OCI-LY7 (cell line): ENCODE results near the gene TACC3. TPM values are rescaled to one million over a fixed set of nuclear protein-coding genes. Genes with fewer than 3 reads are reported as not detected.

Experiments used
- BruUV-seq: library from RNA; stranded (reverse); fragments of 400-500 nt; replicated peaks from 2 replicates; lab custom pipeline; 2021; lab: Mats Ljungman, UMichigan
- CTCF ChIA-PET: fragments of 300-600 bp; sonication (Branson Sonifier 250); formaldehyde crosslinking; loops from one replicate; lab custom pipeline; 2022; ENCODE audit warnings: antibody characterized with exemption; ENCODE audit not compliant: unreplicated experiment; lab: Charles Lee
- POLR2A ChIA-PET: fragments of 300-600 bp; sonication (Branson Sonifier 250); formaldehyde crosslinking; loops from one replicate; lab custom pipeline; 2022; ENCODE audit warnings: antibody characterized with exemption; lab: Charles Lee
- DNase-seq: peaks from one replicate; pipeline ENCODE4 v3.0.0-alpha.2; 2015; ENCODE audit warnings: low spot score
- H2AFZ ChIP-seq: fragments of 200-600 bp; sonication (generic), shearing (Covaris generic); 2 replicates; pipeline ENCODE4 v1.6.1; 2014; ENCODE audit warnings: mild to moderate bottlenecking, antibody characterized with exemption, low read length, moderate library complexity
- H3K27ac ChIP-seq: fragments of 200-600 bp; sonication (generic); 2 replicates; pipeline ENCODE4 v1.5.1; 2014; ENCODE audit warnings: mixed run types, low read depth, mild to moderate bottlenecking, moderate library complexity, low read length, inconsistent platforms; ENCODE audit not compliant: poor library complexity, severe bottlenecking
- H3K36me3 ChIP-seq: fragments of 200-600 bp; sonication (generic); 2 replicates; pipeline ENCODE4 v1.6.1; 2014; ENCODE audit warnings: mild to moderate bottlenecking, antibody characterized with exemption, low read length, moderate library complexity, mixed read lengths; ENCODE audit not compliant: insufficient read depth
- H3K4me1 ChIP-seq: fragments of 200-600 bp; sonication (generic); 2 replicates; pipeline ENCODE4 v1.5.1; 2014; ENCODE audit warnings: mild to moderate bottlenecking, low read length; ENCODE audit not compliant: insufficient read depth, poor library complexity, severe bottlenecking
- H3K4me2 ChIP-seq: fragments of 200-600 bp; sonication (generic); 2 replicates; pipeline ENCODE4 v1.6.1; 2014; ENCODE audit warnings: mild to moderate bottlenecking, low read length
- H3K4me3 ChIP-seq: fragments of 200-600 bp; sonication (generic); 2 replicates; pipeline ENCODE4 v1.5.1; 2014; ENCODE audit warnings: mild to moderate bottlenecking, low read depth, low read length; ENCODE audit not compliant: poor library complexity, severe bottlenecking
- H3K79me2 ChIP-seq: fragments of 200-600 bp; sonication (generic); 2 replicates; pipeline ENCODE4 v1.6.1; 2016; ENCODE audit warnings: low read depth, mild to moderate bottlenecking, low read length, moderate library complexity, mixed read lengths; ENCODE audit not compliant: insufficient read depth
- H3K9me2 ChIP-seq: fragments of 200-600 bp; sonication (generic); 2 replicates; pipeline ENCODE4 v1.6.1; 2016; ENCODE audit warnings: mild to moderate bottlenecking, low read length, mixed read lengths; ENCODE audit not compliant: insufficient read depth
- H3K9me3 ChIP-seq: fragments of 200-600 bp; sonication (generic); 2 replicates; pipeline ENCODE4 v1.6.1; 2014; ENCODE audit warnings: mild to moderate bottlenecking, mixed run types, low read length, mixed read lengths
- H4K20me1 ChIP-seq: fragments of 200-600 bp; sonication (generic); 2 replicates; pipeline ENCODE4 v1.6.1; 2014; ENCODE audit warnings: mild to moderate bottlenecking, antibody characterized with exemption, low read length, moderate library complexity, mixed read lengths; ENCODE audit not compliant: insufficient read depth
- CTCF ChIP-seq: fragments of 200-600 bp; sonication (generic); conservative IDR thresholded peaks from 2 replicates; pipeline ENCODE4 v1.5.1; 2014; ENCODE audit warnings: mild to moderate bottlenecking, antibody characterized with exemption, low read length, moderate library complexity, mixed read lengths
- EZH2phosphoT487 ChIP-seq: fragments of 200-600 bp; sonication (generic); IDR thresholded peaks from 2 replicates; pipeline ENCODE4 v1.6.1; 2018; ENCODE audit warnings: low read depth, borderline replicate concordance, mild to moderate bottlenecking, mixed run types, antibody characterized with exemption, low read length, moderate library complexity, mixed read lengths
- intact Hi-C: fragments of 100-400 bp; cut with micrococcal nuclease; formaldehyde crosslinking; loops from one replicate; pipeline ENCODE4 v1.10.0; 2022; ENCODE audit not compliant: unreplicated experiment
- total RNA-seq, 2 experiments: library from RNA; depleted of rRNA in 1 of 2; stranded (reverse); fragments of >200 nt in 1 of 2; shearing (Covaris generic) in 1 of 2; gene quantifications; 2 replicates each; pipeline ENCODE4 v1.2.3, GENCODE V29; 2014 to 2022

The TACC3 gene
- total RNA-seq, 2 experiments from 2014 or later, result 100 to 257 TPM

DNA sequence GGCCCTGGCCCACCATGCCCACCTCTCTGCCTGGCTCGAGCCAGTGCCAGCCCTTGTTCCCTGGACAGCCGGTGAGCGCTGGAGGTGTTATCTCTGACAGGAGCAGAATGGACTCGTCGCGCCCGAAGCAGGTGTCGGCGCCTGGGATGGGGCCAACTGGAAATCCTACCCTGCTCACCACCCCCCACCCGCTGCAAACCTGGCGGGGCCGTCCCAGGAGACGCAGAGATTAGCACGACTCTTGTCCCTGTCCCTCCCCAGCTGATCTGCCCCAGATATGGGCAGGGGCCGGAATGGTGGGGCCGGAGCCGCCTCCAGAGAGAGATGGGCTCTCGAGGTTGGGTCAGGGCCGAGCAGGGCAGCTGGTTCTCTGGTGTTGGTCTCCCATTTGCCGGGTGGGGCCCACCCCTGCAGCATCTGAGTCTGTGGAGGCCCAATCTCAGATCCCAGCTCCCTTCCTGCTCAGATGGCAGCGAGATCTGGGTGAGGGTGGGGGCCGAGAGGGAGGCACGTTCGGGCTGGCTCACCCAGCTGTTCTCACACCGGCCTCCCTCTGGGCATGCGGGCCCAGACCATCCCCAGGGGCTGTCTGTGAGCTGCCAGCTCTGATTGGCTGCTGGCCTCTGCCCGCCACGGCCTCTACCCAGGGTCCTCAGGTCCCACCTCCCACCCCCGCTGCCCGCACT lies 51.7 kb downstream of the TACC3 start:
- CTCF ChIA-PET, result no interaction called here
- POLR2A ChIA-PET, result no interaction called here
- no TSS peak for BruUV-seq

GRCh38 chr4:1773754-1774153 lies 52.4 kb downstream of the TACC3 start:
- H3K27ac ChIP-seq, result no peak overlapping the region
- no peaks in the 10 kb centered on the region for H3K9me3 ChIP-seq
- no peaks in the 10 kb centered on the region for H3K36me3 ChIP-seq
- intact Hi-C loops, result no loop called here
- ChIA-PET POLR2A (no interaction called here), CTCF (no interaction called here)
- H3K4me1 ChIP-seq, result no peaks in the 10 kb centered on the region
- no peaks in the 10 kb centered on the region for H4K20me1 ChIP-seq
- H3K9me2 ChIP-seq, result no peaks in the 10 kb centered on the region
- no peak for DNase-seq
- H2AFZ ChIP-seq, result no peak overlapping the region
- no peaks in the 10 kb centered on the region for H3K79me2 ChIP-seq
- no TSS peak for BruUV-seq
- no peak overlapping the region for H3K4me3 ChIP-seq
- TF ChIP-seq CTCF (no peak), EZH2phosphoT487 (no peak)
- no peak overlapping the region for H3K4me2 ChIP-seq

More for the DNA sequence above, 51.7 kb downstream of the TACC3 start:
- no peaks in the 10 kb centered on the region for H3K9me2 ChIP-seq
- H3K9me3 ChIP-seq, result no peaks in the 10 kb centered on the region
- H3K4me2 ChIP-seq, result no peak overlapping the region
- H3K79me2 ChIP-seq, result no peaks in the 10 kb centered on the region
- intact Hi-C loops, result no loop called here
- DNase-seq, result no peak
- H4K20me1 ChIP-seq, result no peaks in the 10 kb centered on the region
- H3K4me1 ChIP-seq, result no peaks in the 10 kb centered on the region
- no peak overlapping the region for H2AFZ ChIP-seq
- no peak for TF ChIP-seq EZH2phosphoT487
- H3K36me3 ChIP-seq, result no peaks in the 10 kb centered on the region
- H3K4me3 ChIP-seq, result no peak overlapping the region
- no peak overlapping the region for H3K27ac ChIP-seq

DNA sequence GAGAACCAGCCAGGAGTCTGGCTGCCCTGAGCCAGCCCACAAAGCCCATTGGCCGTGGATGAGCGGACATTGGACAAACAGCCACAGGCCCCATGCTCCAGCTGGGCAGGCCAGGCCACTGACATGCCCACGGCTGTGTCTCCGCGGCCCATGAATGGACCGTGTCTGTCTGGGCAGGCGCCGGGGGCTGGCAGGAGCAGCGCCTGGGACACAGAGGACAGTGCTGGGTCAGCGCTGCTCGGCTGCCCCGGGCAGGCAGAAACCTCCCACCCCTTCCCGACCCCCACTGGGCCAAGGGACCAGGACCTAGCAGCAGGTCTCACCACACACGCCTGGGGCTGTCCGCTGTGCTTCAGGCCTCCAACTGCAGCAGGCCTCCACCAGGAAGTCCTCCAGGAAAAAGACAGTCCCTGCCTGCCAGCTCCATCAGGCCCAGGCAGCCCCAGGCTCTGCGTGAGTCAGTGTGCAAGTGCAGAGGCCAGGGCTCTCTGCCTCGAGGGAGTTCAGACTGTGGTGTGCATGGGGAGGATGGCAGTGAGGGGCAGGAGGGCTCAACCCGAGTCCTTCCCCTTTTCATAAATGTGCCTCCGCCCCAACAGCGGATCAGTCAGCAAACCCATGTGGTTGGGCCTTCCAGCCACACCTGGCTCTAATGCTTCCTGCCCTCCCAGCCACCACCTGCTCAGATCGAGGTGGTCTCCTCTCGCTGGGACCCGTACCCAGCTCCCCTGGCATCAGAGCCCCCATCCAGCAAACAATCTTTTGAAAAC lies 54.6 kb downstream of the TACC3 start:
- CTCF ChIA-PET, result no interaction called here
- H2AFZ ChIP-seq, result no peak overlapping the region
- POLR2A ChIA-PET, result no interaction called here
- no peak overlapping the region for H3K4me2 ChIP-seq
- no peaks in the 10 kb centered on the region for H3K79me2 ChIP-seq
- DNase-seq, result peak; percentile 30
- intact Hi-C loops, result no loop called here
- H3K9me3 ChIP-seq, result no peaks in the 10 kb centered on the region
- H3K4me1 ChIP-seq, result no peaks in the 10 kb centered on the region
- no TSS peak for BruUV-seq
- H3K36me3 ChIP-seq, result no peaks in the 10 kb centered on the region
- TF ChIP-seq EZH2phosphoT487 (no peak), CTCF (no peak)
- no peaks in the 10 kb centered on the region for H3K9me2 ChIP-seq
- H3K27ac ChIP-seq, result no peak overlapping the region
- H3K4me3 ChIP-seq, result no peak overlapping the region
- H4K20me1 ChIP-seq, result no peaks in the 10 kb centered on the region
